ENCODE results near the gene SOCS3.

Gene SOCS3

GRCh38 chr17:78315355-78316114 is 44.3 kb downstream of the SOCS3 start (continued):
- peak; percentile 48; the same call in 1 of the 2 replicates for TF ChIP-seq KLF7 (tag by site-specific recombination; IDR thresholded peaks at IDR 0.05; ENCODE audit: borderline replicate concordance)
- peak; percentile 100 for TF ChIP-seq ZSCAN16 (tag by site-specific recombination; IDR thresholded peaks at IDR 0.05)
- no peak for TF ChIP-seq HOXC10 (CRISPR knock-in tag; IDR thresholded peaks at IDR 0.05)
- no peak for TF ChIP-seq ZNF248 (tag by site-specific recombination; IDR thresholded peaks at IDR 0.05)
- TF ChIP-seq ZNF600 (tag by site-specific recombination; IDR thresholded peaks at IDR 0.05): peak; percentile 34; the same call in 1 of the 2 replicates
- TF ChIP-seq ZNF664 (tag by site-specific recombination; IDR thresholded peaks at IDR 0.05): peak; percentile 83; the same call in 1 of the 2 replicates
- peak; percentile 91 for TF ChIP-seq ZNF398 (tag by site-specific recombination; IDR thresholded peaks at IDR 0.05)
- peak; percentile 89 for TF ChIP-seq SP7 (tag by site-specific recombination; IDR thresholded peaks at IDR 0.05)
- TF ChIP-seq ZNF311 (tag by site-specific recombination; IDR thresholded peaks at IDR 0.05; ENCODE audit: borderline replicate concordance): no peak
- peak; percentile 52 for TF ChIP-seq ZNF324 (tag by site-specific recombination; IDR thresholded peaks at IDR 0.05)
- peak; percentile 66 for TF ChIP-seq SP3 (tag by site-specific recombination; IDR thresholded peaks at IDR 0.05)
- TF ChIP-seq ZNF555 (tag by site-specific recombination; conservative IDR thresholded peaks at IDR 0.05): no peak
- TF ChIP-seq BCL11B (tag by site-specific recombination; IDR thresholded peaks at IDR 0.05; ENCODE audit: low read depth): 0 out of 2 replicates have a peak, but pooled peaks have one; percentile 22

GRCh38 chr17:78314683-78315354 is 45.1 kb downstream of the SOCS3 start:
- Histone ChIP-seq H3K4me3 (ENCODE audit: low read depth, low read length) (no peak overlapping the region), H3K27ac (ENCODE audit: extremely low read depth, low read depth, low read length) (peak overlapping the region; percentile 78; the same call in 1 of the 2 replicates), H3K4me1 (ENCODE audit: control insufficient read depth, insufficient read depth, low read length) (peaks cover 28% of the 10 kb centered on the region), H3K36me3 (ENCODE audit: control insufficient read depth in 2 of 2, insufficient read depth in 1 of 2, low read length in 2 of 2) (no peaks in the 10 kb centered on the region), H3K9me3 (ENCODE audit: control insufficient read depth, insufficient read depth, low read depth, low read length) (no peaks in the 10 kb centered on the region)
- CTCF ChIA-PET: interaction anchor here (0.6 to 1.7 kb wide), 8 partner anchors 19 to 108 kb away, joined by 3 to 6 read pairs (median 3); no protein-coding TSS in a partner anchor
- POLR2A ChIA-PET: interaction anchor here (0.6 to 2.3 kb wide), 16 partner anchors 10 to 695 kb away, joined by 3 to 12 read pairs (median 4); partner anchors contain the start of genes CANT1, SOCS3 and TK1
- TF ChIP-seq ZNF610 (tag by site-specific recombination; IDR thresholded peaks at IDR 0.05; ENCODE audit: borderline replicate concordance) (0 out of 2 replicates have a peak, but pooled peaks have one; percentile 8), MEIS1 (CRISPR knock-in tag; IDR thresholded peaks at IDR 0.05; ENCODE audit: borderline replicate concordance) (no peak)

- CTCF ChIA-PET: interaction anchor here (0.6 to 2.8 kb wide), 9 partner anchors 21 to 109 kb away, joined by 3 to 13 read pairs (median 3); no protein-coding TSS in a partner anchor
- Histone ChIP-seq H3K27ac (ENCODE audit: extremely low read depth, low read depth, low read length) (peak overlapping the region; percentile 80), H3K4me3 (ENCODE audit: low read depth, low read length) (peak overlapping the region; percentile 36), H3K4me1 (ENCODE audit: control insufficient read depth, insufficient read depth, low read length) (peaks cover 28% of the 10 kb centered on the region), H3K9me3 (ENCODE audit: control insufficient read depth, insufficient read depth, low read depth, low read length) (no peaks in the 10 kb centered on the region), H3K36me3 (ENCODE audit: control insufficient read depth in 2 of 2, insufficient read depth in 1 of 2, low read length in 2 of 2) (no peaks in the 10 kb centered on the region)
- POLR2A ChIA-PET: interaction anchor here (0.6 to 2.3 kb wide), 17 partner anchors 9 to 696 kb away, joined by 3 to 12 read pairs (median 4); partner anchors contain the start of genes CANT1, SOCS3 and TK1
- TF ChIP-seq HOXA7 (CRISPR knock-in tag; IDR thresholded peaks at IDR 0.05; ENCODE audit: borderline replicate concordance) (no peak), ZNF785 (tag by site-specific recombination; IDR thresholded peaks at IDR 0.05) (no peak), ZFP41 (tag by site-specific recombination; IDR thresholded peaks at IDR 0.05; ENCODE audit: borderline replicate concordance) (no peak), YY2 (tag by site-specific recombination; IDR thresholded peaks at IDR 0.05) (no peak), SP3 (tag by site-specific recombination; IDR thresholded peaks at IDR 0.05) (peak; percentile 96), KLF7 (tag by site-specific recombination; IDR thresholded peaks at IDR 0.05; ENCODE audit: borderline replicate concordance) (peak; percentile 92; the same call in 1 of the 2 replicates), ZNF24 (tag by site-specific recombination; IDR thresholded peaks at IDR 0.05) (no peak), KLF9 (tag by site-specific recombination; IDR thresholded peaks at IDR 0.05; ENCODE audit: low read depth) (peak; percentile 98), PRDM6 (tag by site-specific recombination; IDR thresholded peaks at IDR 0.05) (no peak), GLIS1 (tag by site-specific recombination; IDR thresholded peaks at IDR 0.05) (peak; percentile 97), ZNF175 (tag by site-specific recombination; IDR thresholded peaks at IDR 0.05) (no peak)
Measured at GRCh38 chr17:78313735-78314648, 45.9 kb downstream of the SOCS3 start.
